GM23338 (cell line): Measurements from ENCODE around the gene OR2A12. TPM values are rescaled to one million over a fixed set of nuclear protein-coding genes. Genes with fewer than 3 reads are reported as not detected.

Experiments
- ATAC-seq: fragments of 200-7000 bp; cut with Tn5 transposase; 3 replicates; pipeline ENCODE4 v1.9.1; 2020
- DNase-seq: peaks from one replicate; pipeline ENCODE4 v3.0.0-alpha.2; 2015; ENCODE audit warnings: low spot score
- H2AFZ ChIP-seq: fragments of 200-600 bp; sonication (generic); 2 replicates; pipeline ENCODE4 v1.8.0; 2016; ENCODE audit warnings: antibody characterized with exemption, mild to moderate bottlenecking, moderate library complexity
- H3F3A ChIP-seq: fragments of 200-600 bp; sonication (generic); replicated peaks from 2 replicates; pipeline ENCODE4 v1.8.0; 2017; ENCODE audit warnings: antibody characterized with exemption, mixed run types, low read depth
- H3K27ac ChIP-seq: fragments of 200-600 bp; sonication (generic); 2 replicates; pipeline ENCODE4 v1.6.1; 2016; ENCODE audit warnings: low read depth
- H3K27me3 ChIP-seq: fragments of 200-600 bp; sonication (generic); 2 replicates; pipeline ENCODE4 v1.8.0; 2016; ENCODE audit warnings: mild to moderate bottlenecking, mixed run types, moderate library complexity; ENCODE audit not compliant: insufficient read depth
- H3K36me3 ChIP-seq: fragments of 200-600 bp; sonication (generic); 2 replicates; pipeline ENCODE4 v1.8.0; 2016; ENCODE audit warnings: mild to moderate bottlenecking; ENCODE audit not compliant: insufficient read depth
- H3K4me1 ChIP-seq: fragments of 200-600 bp; sonication (generic); 2 replicates; pipeline ENCODE4 v1.8.0; 2016; ENCODE audit warnings: mild to moderate bottlenecking, moderate library complexity; ENCODE audit not compliant: insufficient read depth
- H3K4me2 ChIP-seq: fragments of 200-600 bp; sonication (generic); 2 replicates; pipeline ENCODE4 v1.7.1; 2017; ENCODE audit warnings: mixed run types
- H3K4me3 ChIP-seq: fragments of 200-600 bp; sonication (generic); 2 replicates; pipeline ENCODE4 v1.6.1; 2016; ENCODE audit warnings: mixed run types
- H3K79me2 ChIP-seq: fragments of 200-600 bp; sonication (generic); replicated peaks from 2 replicates; pipeline ENCODE4 v1.8.0; 2017; ENCODE audit warnings: mild to moderate bottlenecking; ENCODE audit not compliant: insufficient read depth
- H3K9me2 ChIP-seq: fragments of 200-600 bp; sonication (generic); 2 replicates; pipeline ENCODE4 v1.8.0; 2017; ENCODE audit not compliant: insufficient read depth
- H4K20me1 ChIP-seq: fragments of 200-600 bp; sonication (generic); replicated peaks from 2 replicates; pipeline ENCODE4 v1.8.0; 2017; ENCODE audit warnings: mild to moderate bottlenecking; ENCODE audit not compliant: insufficient read depth
- H3K27ac Mint-ChIP-seq: 2 replicates; pipeline ENCODE4 v1.8.0; 2020; ENCODE audit warnings: inconsistent platforms, mild to moderate bottlenecking, moderate library complexity, mixed read lengths
- H3K27me3 Mint-ChIP-seq: 3 replicates; pipeline ENCODE4 v1.8.0; 2022; ENCODE audit warnings: low read depth, mild to moderate bottlenecking, moderate library complexity, mixed read lengths, inconsistent platforms; ENCODE audit not compliant: insufficient read depth, poor library complexity
- H3K36me3 Mint-ChIP-seq: 3 replicates; pipeline ENCODE4 v1.8.0; 2021; ENCODE audit warnings: low read depth, mild to moderate bottlenecking, inconsistent platforms, moderate library complexity, mixed read lengths
- H3K4me1 Mint-ChIP-seq: 3 replicates; pipeline ENCODE4 v1.8.0; 2020; ENCODE audit warnings: mild to moderate bottlenecking, inconsistent platforms, mixed read lengths
- H3K4me3 Mint-ChIP-seq: 3 replicates; pipeline ENCODE4 v1.8.0; 2021; ENCODE audit warnings: moderate library complexity, mild to moderate bottlenecking, inconsistent platforms, mixed read lengths
- H3K9me3 Mint-ChIP-seq: 3 replicates; pipeline ENCODE4 v1.8.0; 2020; ENCODE audit warnings: moderate library complexity, mild to moderate bottlenecking, inconsistent platforms, mixed read lengths
- CREB1 ChIP-seq: fragments of 250-450 bp; sonication (Bioruptor Pico); IDR thresholded peaks from 2 replicates; pipeline ENCODE4 v1.5.0; 2020; ENCODE audit warnings: low read depth, mild to moderate bottlenecking, moderate library complexity
- ETS1 ChIP-seq: IDR thresholded peaks from 2 replicates; pipeline ENCODE4 v1.6.1; 2016; ENCODE audit warnings: antibody characterized with exemption
- EZH2 ChIP-seq: fragments of 200-600 bp; sonication (generic); IDR thresholded peaks from one replicate; pipeline ENCODE4 v1.8.0; 2017; ENCODE audit warnings: antibody characterized with exemption, mild to moderate bottlenecking, low read depth; ENCODE audit not compliant: unreplicated experiment
- EZH2phosphoT487 ChIP-seq: fragments of 200-600 bp; sonication (generic); IDR thresholded peaks from one replicate; pipeline ENCODE4 v1.8.1; 2018; ENCODE audit warnings: antibody characterized with exemption; ENCODE audit not compliant: unreplicated experiment
- JUNB ChIP-seq: IDR thresholded peaks from one replicate; pipeline ENCODE4 v1.6.1; 2016; ENCODE audit warnings: antibody characterized with exemption; ENCODE audit not compliant: unreplicated experiment
- NANOG ChIP-seq: IDR thresholded peaks from 2 replicates; pipeline ENCODE4 v1.6.1; 2016; ENCODE audit warnings: antibody characterized with exemption, borderline replicate concordance
- POLR2AphosphoS5 ChIP-seq: IDR thresholded peaks from 2 replicates; pipeline ENCODE4 v1.6.1; 2016; ENCODE audit warnings: antibody characterized with exemption, low read depth
- REST ChIP-seq: IDR thresholded peaks from one replicate; pipeline ENCODE4 v1.6.1; 2018; ENCODE audit warnings: antibody characterized with exemption; ENCODE audit not compliant: unreplicated experiment
- STAT1 ChIP-seq: IDR thresholded peaks from one replicate; pipeline ENCODE4 v1.6.1; 2016; ENCODE audit warnings: antibody characterized with exemption; ENCODE audit not compliant: unreplicated experiment
- ZNF114 ChIP-seq: fragments of 250-450 bp; sonication (Bioruptor Pico); IDR thresholded peaks from 2 replicates; pipeline ENCODE4 v1.5.0; 2020; ENCODE audit warnings: mild to moderate bottlenecking, moderate library complexity
- ZNF331 ChIP-seq: fragments of 250-450 bp; sonication (Bioruptor Pico); IDR thresholded peaks from 2 replicates; pipeline ENCODE4 v1.5.0; 2020; ENCODE audit warnings: low read depth, mild to moderate bottlenecking, moderate library complexity
- polyA plus RNA-seq: library from polyadenylated mRNA; unstranded; fragments of >200 nt; fragmentation: Nextera tagmentation; extraction: Ambion mirVana; gene quantifications from 2 replicates; pipeline ENCODE4 v1.2.1, GENCODE V29; 2016
- total RNA-seq: library from RNA; depleted of rRNA; stranded (reverse); fragments of >200 nt; shearing (Covaris generic); gene quantifications from 2 replicates; pipeline ENCODE4 v1.2.3, GENCODE V29; 2014
- TF ChIP-seq, protein P1 (sequence below): fragments of 250-450 bp; sonication (Bioruptor Pico); IDR thresholded peaks from 2 replicates; pipeline ENCODE4 v1.5.0; 2020; ENCODE audit warnings: mild to moderate bottlenecking, moderate library complexity
- TF ChIP-seq, protein P2 (sequence below), 2 experiments: fragments of 200-600 bp in 1 of 2; sonication (generic) in 1 of 2; conservative IDR thresholded peaks; 2 replicates each; pipeline versions ENCODE4 v1.5.1 to v1.6.1; 2016 to 2017; ENCODE audit warnings: antibody characterized with exemption in 2 of 2, low read depth in 2 of 2, mild to moderate bottlenecking in 2 of 2, moderate library complexity in 1 of 2

OR2A12 gene
- total and polyA plus RNA-seq, 2 experiments from 2014 or later = not detected

GRCh38 chr7:144100607-144101006 lies 14.5 kb downstream of the OR2A12 start:
- no peak overlapping the region for H3K4me3 Mint-ChIP-seq
- no peaks in the 10 kb centered on the region for H3K27me3 ChIP-seq
- H3K27me3 Mint-ChIP-seq = no peaks in the 10 kb centered on the region
- ATAC-seq (no peak), DNase-seq (no peak)
- no peaks in the 10 kb centered on the region for H3K36me3 Mint-ChIP-seq
- no peaks in the 10 kb centered on the region for H3K79me2 ChIP-seq
- H3F3A ChIP-seq = no peaks in the 10 kb centered on the region
- no peak for TF ChIP-seq EZH2phosphoT487
- TF ChIP-seq, protein P1, sequence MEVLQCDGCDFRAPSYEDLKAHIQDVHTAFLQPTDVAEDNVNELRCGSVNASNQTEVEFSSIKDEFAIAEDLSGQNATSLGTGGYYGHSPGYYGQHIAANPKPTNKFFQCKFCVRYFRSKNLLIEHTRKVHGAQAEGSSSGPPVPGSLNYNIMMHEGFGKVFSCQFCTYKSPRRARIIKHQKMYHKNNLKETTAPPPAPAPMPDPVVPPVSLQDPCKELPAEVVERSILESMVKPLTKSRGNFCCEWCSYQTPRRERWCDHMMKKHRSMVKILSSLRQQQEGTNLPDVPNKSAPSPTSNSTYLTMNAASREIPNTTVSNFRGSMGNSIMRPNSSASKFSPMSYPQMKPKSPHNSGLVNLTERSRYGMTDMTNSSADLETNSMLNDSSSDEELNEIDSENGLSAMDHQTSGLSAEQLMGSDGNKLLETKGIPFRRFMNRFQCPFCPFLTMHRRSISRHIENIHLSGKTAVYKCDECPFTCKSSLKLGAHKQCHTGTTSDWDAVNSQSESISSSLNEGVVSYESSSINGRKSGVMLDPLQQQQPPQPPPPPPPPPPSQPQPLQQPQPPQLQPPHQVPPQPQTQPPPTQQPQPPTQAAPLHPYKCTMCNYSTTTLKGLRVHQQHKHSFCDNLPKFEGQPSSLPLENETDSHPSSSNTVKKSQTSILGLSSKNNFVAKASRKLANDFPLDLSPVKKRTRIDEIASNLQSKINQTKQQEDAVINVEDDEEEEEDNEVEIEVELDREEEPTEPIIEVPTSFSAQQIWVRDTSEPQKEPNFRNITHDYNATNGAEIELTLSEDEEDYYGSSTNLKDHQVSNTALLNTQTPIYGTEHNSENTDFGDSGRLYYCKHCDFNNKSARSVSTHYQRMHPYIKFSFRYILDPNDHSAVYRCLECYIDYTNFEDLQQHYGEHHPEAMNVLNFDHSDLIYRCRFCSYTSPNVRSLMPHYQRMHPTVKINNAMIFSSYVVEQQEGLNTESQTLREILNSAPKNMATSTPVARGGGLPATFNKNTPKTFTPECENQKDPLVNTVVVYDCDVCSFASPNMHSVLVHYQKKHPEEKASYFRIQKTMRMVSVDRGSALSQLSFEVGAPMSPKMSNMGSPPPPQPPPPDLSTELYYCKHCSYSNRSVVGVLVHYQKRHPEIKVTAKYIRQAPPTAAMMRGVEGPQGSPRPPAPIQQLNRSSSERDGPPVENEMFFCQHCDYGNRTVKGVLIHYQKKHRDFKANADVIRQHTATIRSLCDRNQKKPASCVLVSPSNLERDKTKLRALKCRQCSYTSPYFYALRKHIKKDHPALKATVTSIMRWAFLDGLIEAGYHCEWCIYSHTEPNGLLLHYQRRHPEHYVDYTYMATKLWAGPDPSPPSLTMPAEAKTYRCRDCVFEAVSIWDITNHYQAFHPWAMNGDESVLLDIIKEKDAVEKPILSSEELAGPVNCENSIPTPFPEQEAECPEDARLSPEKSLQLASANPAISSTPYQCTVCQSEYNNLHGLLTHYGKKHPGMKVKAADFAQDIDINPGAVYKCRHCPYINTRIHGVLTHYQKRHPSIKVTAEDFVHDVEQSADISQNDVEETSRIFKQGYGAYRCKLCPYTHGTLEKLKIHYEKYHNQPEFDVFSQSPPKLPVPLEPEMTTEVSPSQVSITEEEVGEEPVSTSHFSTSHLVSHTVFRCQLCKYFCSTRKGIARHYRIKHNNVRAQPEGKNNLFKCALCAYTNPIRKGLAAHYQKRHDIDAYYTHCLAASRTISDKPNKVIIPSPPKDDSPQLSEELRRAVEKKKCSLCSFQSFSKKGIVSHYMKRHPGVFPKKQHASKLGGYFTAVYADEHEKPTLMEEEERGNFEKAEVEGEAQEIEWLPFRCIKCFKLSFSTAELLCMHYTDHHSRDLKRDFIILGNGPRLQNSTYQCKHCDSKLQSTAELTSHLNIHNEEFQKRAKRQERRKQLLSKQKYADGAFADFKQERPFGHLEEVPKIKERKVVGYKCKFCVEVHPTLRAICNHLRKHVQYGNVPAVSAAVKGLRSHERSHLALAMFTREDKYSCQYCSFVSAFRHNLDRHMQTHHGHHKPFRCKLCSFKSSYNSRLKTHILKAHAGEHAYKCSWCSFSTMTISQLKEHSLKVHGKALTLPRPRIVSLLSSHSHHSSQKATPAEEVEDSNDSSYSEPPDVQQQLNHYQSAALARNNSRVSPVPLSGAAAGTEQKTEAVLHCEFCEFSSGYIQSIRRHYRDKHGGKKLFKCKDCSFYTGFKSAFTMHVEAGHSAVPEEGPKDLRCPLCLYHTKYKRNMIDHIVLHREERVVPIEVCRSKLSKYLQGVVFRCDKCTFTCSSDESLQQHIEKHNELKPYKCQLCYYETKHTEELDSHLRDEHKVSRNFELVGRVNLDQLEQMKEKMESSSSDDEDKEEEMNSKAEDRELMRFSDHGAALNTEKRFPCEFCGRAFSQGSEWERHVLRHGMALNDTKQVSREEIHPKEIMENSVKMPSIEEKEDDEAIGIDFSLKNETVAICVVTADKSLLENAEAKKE (CRISPR knock-in tag) = no peak
- TF ChIP-seq CREB1 (CRISPR knock-in tag) = no peak
- no peak for TF ChIP-seq POLR2AphosphoS5
- TF ChIP-seq EZH2 = no peak
- no peak for TF ChIP-seq STAT1
- TF ChIP-seq ZNF114 (CRISPR knock-in tag) = no peak
- TF ChIP-seq, protein P2, sequence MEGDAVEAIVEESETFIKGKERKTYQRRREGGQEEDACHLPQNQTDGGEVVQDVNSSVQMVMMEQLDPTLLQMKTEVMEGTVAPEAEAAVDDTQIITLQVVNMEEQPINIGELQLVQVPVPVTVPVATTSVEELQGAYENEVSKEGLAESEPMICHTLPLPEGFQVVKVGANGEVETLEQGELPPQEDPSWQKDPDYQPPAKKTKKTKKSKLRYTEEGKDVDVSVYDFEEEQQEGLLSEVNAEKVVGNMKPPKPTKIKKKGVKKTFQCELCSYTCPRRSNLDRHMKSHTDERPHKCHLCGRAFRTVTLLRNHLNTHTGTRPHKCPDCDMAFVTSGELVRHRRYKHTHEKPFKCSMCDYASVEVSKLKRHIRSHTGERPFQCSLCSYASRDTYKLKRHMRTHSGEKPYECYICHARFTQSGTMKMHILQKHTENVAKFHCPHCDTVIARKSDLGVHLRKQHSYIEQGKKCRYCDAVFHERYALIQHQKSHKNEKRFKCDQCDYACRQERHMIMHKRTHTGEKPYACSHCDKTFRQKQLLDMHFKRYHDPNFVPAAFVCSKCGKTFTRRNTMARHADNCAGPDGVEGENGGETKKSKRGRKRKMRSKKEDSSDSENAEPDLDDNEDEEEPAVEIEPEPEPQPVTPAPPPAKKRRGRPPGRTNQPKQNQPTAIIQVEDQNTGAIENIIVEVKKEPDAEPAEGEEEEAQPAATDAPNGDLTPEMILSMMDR (conservative IDR thresholded peaks at IDR 0.05; ENCODE audit: low read depth in 2 of 2) = no peak
- TF ChIP-seq NANOG = no peak
- no peak for TF ChIP-seq REST
- TF ChIP-seq ETS1 = no peak
- no peak for TF ChIP-seq JUNB
- TF ChIP-seq ZNF331 (CRISPR knock-in tag) = no peak
- no peaks in the 10 kb centered on the region for H3K9me3 Mint-ChIP-seq
- H3K27ac ChIP-seq = no peak overlapping the region
- H4K20me1 ChIP-seq = no peaks in the 10 kb centered on the region
- no peaks in the 10 kb centered on the region for H3K4me1 ChIP-seq
- no peaks in the 10 kb centered on the region; the same call in 1 of the 2 replicates for H3K9me2 ChIP-seq
- no peaks in the 10 kb centered on the region for H3K36me3 ChIP-seq
- no peak overlapping the region for H3K4me3 ChIP-seq
- H3K27ac Mint-ChIP-seq = no peak overlapping the region
- peak overlapping the region; percentile 56; the same call in 1 of the 2 replicates for H2AFZ ChIP-seq
- no peak overlapping the region for H3K4me2 ChIP-seq
- peaks cover 5% of the 10 kb centered on the region; the same call in 2 of the 3 replicates for H3K4me1 Mint-ChIP-seq
